Medulla oblongata (tissue), 1 donor: ENCODE measurements around the gene MAPKAP1.
"Not testable (repeated sequence)": the region's sequence is repeated elsewhere in the genome, so short reads cannot be mapped to it uniquely, and the experiment has no call there.

Experiments used
- DNase-seq: peaks from one replicate; pipeline ENCODE4 v3.0.0-alpha.2; 2015; ENCODE audit errors: extremely low spot score

The MAPKAP1 gene

GRCh38 chr9:125732562-125732961 is 25.6 kb upstream of the MAPKAP1 start:
- no peak for DNase-seq

- no peak for DNase-seq
Observed at GRCh38 chr9:125730168-125730567, 23.2 kb upstream of the MAPKAP1 start.

- DNase-seq, result no peak
Observed at GRCh38 chr9:125726456-125727132, 19.6 kb upstream of the MAPKAP1 start.

GRCh38 chr9:125707472-125707804 is 430 bp upstream of the MAPKAP1 start:
- DNase-seq, result no peak

- DNase-seq, result no peak
Observed at GRCh38 chr9:125705893-125706292, 1.1 kb downstream of the MAPKAP1 start.

- no peak for DNase-seq
Observed at GRCh38 chr9:125703662-125704061, 3.3 kb downstream of the MAPKAP1 start.

- no peak for DNase-seq
Observed at GRCh38 chr9:125701351-125701750, 5.7 kb downstream of the MAPKAP1 start.

GRCh38 chr9:125700791-125701190 is 6.2 kb downstream of the MAPKAP1 start:
- no peak for DNase-seq

GRCh38 chr9:125699870-125700269 is 7.1 kb downstream of the MAPKAP1 start:
- DNase-seq, result no peak

- DNase-seq, result no peak
Observed at GRCh38 chr9:125696106-125696647, 10.8 kb downstream of the MAPKAP1 start.

GRCh38 chr9:125695548-125695947 is 11.5 kb downstream of the MAPKAP1 start:
- not testable (repeated sequence) for DNase-seq

GRCh38 chr9:125694478-125694877 is 12.5 kb downstream of the MAPKAP1 start:
- DNase-seq, result no peak

GRCh38 chr9:125693492-125693891 is 13.5 kb downstream of the MAPKAP1 start:
- not testable (repeated sequence) for DNase-seq

- no peak for DNase-seq
Observed at GRCh38 chr9:125691869-125692268, 15.1 kb downstream of the MAPKAP1 start.

- DNase-seq, result peak; percentile 11
Observed at GRCh38 chr9:125690679-125691078, 16.3 kb downstream of the MAPKAP1 start.

- DNase-seq, result no peak
Observed at GRCh38 chr9:125687163-125687863, 19.7 kb downstream of the MAPKAP1 start.

- no peak for DNase-seq
Observed at GRCh38 chr9:125685167-125685566, 21.8 kb downstream of the MAPKAP1 start.

- no peak for DNase-seq
Observed at GRCh38 chr9:125683486-125683885, 23.5 kb downstream of the MAPKAP1 start.

- DNase-seq, result no peak
Observed at GRCh38 chr9:125682340-125682739, 24.7 kb downstream of the MAPKAP1 start.

GRCh38 chr9:125681657-125682056 is 25.4 kb downstream of the MAPKAP1 start:
- DNase-seq, result no peak

GRCh38 chr9:125681086-125681622 is 25.9 kb downstream of the MAPKAP1 start:
- no peak for DNase-seq

GRCh38 chr9:125680445-125680844 is 26.6 kb downstream of the MAPKAP1 start:
- no peak for DNase-seq

- no peak for DNase-seq
Observed at GRCh38 chr9:125679597-125680189, 27.3 kb downstream of the MAPKAP1 start.
